Rectal smooth muscle tissue (tissue), 1 donor: ENCODE results near the gene SCARB2.

Experiments
- H3K27ac ChIP-seq: one replicate; pipeline ENCODE4 v1.7.0; 2013; ENCODE audit warnings: low read depth, low read length, inconsistent platforms
- H3K27me3 ChIP-seq: one replicate; pipeline ENCODE4 v1.7.0; 2013; ENCODE audit warnings: low read length; ENCODE audit not compliant: control insufficient read depth, insufficient read depth
- H3K36me3 ChIP-seq: one replicate; pipeline ENCODE4 v1.7.0; 2013; ENCODE audit warnings: low read length; ENCODE audit not compliant: control insufficient read depth, insufficient read depth
- H3K4me1 ChIP-seq: one replicate; pipeline ENCODE4 v1.7.0; 2013; ENCODE audit warnings: low read length; ENCODE audit not compliant: control insufficient read depth, insufficient read depth
- H3K4me3 ChIP-seq: one replicate; pipeline ENCODE4 v1.7.0; 2013; ENCODE audit warnings: low read length
- H3K9ac ChIP-seq: one replicate; pipeline ENCODE4 v1.7.0; 2013; ENCODE audit warnings: low read length

Gene SCARB2

DNA sequence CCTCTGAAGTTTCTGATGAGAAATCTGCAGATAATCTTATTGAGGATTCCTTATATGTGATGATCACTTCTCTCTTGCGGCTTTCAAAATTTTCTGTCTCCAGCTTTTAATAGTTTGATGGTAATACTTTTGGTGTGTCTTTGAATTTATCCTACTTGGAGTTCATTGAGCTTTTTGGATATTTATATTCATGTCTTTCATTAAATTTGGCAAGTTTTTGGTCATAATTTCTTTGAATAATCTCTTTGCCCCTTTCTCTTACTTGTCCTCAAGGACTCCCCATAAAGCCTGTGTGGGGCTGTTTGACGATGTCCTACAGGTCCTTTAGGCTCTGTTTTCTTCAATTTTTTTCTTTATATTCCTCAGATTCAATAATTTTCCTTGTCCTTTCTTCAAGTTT lies 26.6 kb upstream of the SCARB2 start:
- Histone ChIP-seq H3K4me3 (no peak overlapping the region), H3K36me3 (no peaks in the 10 kb centered on the region), H3K9ac (no peak overlapping the region), H3K27me3 (no peaks in the 10 kb centered on the region), H3K27ac (no peak overlapping the region), H3K4me1 (no peaks in the 10 kb centered on the region)

GRCh38 chr4:76238701-76239100 lies 25.1 kb upstream of the SCARB2 start:
- Histone ChIP-seq H3K4me1 (no peaks in the 10 kb centered on the region), H3K9ac (no peak overlapping the region), H3K27ac (no peak overlapping the region), H3K4me3 (no peak overlapping the region), H3K27me3 (no peaks in the 10 kb centered on the region), H3K36me3 (no peaks in the 10 kb centered on the region)

GRCh38 chr4:76238236-76238635 lies 24.6 kb upstream of the SCARB2 start:
- no peak overlapping the region for H3K27ac ChIP-seq
- no peaks in the 10 kb centered on the region for H3K4me1 ChIP-seq

DNA sequence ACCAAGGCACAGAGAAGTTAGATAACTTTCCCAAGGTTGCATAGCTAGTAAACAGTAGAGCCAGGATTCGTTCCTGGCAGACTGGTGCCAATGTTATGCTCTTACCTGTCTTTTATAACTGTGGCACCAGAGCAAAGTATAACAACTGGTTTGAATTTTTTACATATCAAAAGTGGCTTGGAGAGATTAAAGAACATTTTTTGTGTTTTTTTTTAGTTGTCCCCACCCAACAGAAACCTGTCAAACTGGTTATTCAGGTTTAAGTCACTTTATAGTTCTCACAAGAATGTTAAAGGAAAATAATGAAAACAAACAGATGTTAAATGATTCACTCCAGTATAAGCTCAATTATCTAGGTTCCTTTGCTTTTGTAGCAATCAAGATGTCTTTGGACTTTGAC lies 22.3 kb upstream of the SCARB2 start:
- H3K27ac ChIP-seq, result no peak overlapping the region
- H3K27me3 ChIP-seq, result no peaks in the 10 kb centered on the region
- no peak overlapping the region for H3K4me3 ChIP-seq
- no peaks in the 10 kb centered on the region for H3K36me3 ChIP-seq
- no peaks in the 10 kb centered on the region for H3K4me1 ChIP-seq
- no peak overlapping the region for H3K9ac ChIP-seq

More at GRCh38 chr4:76238236-76238635, 24.6 kb upstream of the SCARB2 start:
- no peak overlapping the region for H3K4me3 ChIP-seq
- H3K27me3 ChIP-seq, result no peaks in the 10 kb centered on the region
- H3K9ac ChIP-seq, result no peak overlapping the region
- H3K36me3 ChIP-seq, result no peaks in the 10 kb centered on the region

GRCh38 chr4:76235407-76235806 lies 21.8 kb upstream of the SCARB2 start:
- Histone ChIP-seq H3K27me3 (no peaks in the 10 kb centered on the region), H3K27ac (no peak overlapping the region)

DNA sequence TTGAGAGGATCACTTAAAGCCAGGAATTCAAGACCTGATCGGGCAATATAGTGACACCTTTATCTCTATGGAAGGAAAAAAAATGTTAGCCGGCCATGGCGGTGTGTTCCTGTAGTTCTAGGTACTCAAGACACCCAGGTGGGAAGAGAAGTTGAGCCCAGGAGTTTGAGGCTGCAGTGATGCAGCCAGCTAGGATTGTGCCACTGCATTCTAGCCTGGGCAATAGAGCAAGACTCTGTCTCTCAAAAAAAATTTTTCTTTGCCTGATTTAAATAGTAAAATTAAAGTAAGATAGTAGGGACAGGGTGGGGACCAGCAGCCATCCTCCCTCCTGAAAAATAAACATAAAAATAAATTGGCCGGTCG lies 21.0 kb upstream of the SCARB2 start:
- Histone ChIP-seq H3K27ac (no peak overlapping the region), H3K4me1 (no peaks in the 10 kb centered on the region), H3K4me3 (no peak overlapping the region), H3K27me3 (no peaks in the 10 kb centered on the region), H3K9ac (no peak overlapping the region), H3K36me3 (no peaks in the 10 kb centered on the region)

More at GRCh38 chr4:76235407-76235806, 21.8 kb upstream of the SCARB2 start:
- no peak overlapping the region for H3K9ac ChIP-seq
- no peaks in the 10 kb centered on the region for H3K4me1 ChIP-seq
- H3K4me3 ChIP-seq, result no peak overlapping the region
- H3K36me3 ChIP-seq, result no peaks in the 10 kb centered on the region

DNA sequence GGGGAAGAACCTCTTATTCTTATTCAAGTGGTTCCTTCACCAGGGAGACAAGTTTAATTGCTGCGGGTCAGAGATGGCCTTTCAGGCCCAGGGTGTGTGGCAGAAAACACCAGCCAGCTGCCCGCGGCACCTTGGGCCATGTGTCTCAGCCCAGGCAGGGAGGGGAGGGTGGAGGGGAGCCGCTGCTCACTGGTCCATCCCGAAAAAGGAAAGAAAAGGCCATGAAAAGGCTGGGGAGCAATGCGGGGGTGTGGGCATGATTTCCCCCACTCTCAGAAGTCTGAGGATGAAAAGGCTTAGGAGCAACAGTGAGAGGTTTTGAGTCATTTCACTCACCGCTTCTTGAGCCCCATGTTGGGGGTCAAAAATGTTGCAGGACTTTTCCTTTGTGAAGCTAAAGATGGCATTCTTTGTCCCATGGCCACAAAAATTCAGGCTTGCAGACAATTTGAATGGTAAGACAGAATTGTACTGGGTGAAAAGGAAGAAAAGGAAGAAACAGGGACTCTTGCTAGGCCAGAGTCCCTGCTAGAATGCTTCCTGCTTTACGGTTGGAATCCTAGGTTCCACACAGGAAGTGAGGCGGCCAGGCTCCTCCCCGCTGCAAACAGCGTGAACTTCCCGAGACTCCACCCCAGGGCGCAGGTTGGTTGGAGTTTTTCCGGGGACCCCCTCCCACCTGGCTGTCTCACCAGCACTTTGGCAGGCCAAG lies 20.5 kb upstream of the SCARB2 start:
- no peak overlapping the region for H3K4me3 ChIP-seq
- no peak overlapping the region for H3K9ac ChIP-seq
- H3K27me3 ChIP-seq, result no peaks in the 10 kb centered on the region
- H3K4me1 ChIP-seq, result no peaks in the 10 kb centered on the region
- no peaks in the 10 kb centered on the region for H3K36me3 ChIP-seq
- H3K27ac ChIP-seq, result no peak overlapping the region

- no peak overlapping the region for H3K4me3 ChIP-seq
- no peaks in the 10 kb centered on the region for H3K36me3 ChIP-seq
- no peaks in the 10 kb centered on the region for H3K4me1 ChIP-seq
- H3K27ac ChIP-seq, result no peak overlapping the region
- H3K9ac ChIP-seq, result no peak overlapping the region
- H3K27me3 ChIP-seq, result no peaks in the 10 kb centered on the region
These were observed 19.9 kb upstream of the SCARB2 start for GRCh38 chr4:76233529-76233928.

DNA sequence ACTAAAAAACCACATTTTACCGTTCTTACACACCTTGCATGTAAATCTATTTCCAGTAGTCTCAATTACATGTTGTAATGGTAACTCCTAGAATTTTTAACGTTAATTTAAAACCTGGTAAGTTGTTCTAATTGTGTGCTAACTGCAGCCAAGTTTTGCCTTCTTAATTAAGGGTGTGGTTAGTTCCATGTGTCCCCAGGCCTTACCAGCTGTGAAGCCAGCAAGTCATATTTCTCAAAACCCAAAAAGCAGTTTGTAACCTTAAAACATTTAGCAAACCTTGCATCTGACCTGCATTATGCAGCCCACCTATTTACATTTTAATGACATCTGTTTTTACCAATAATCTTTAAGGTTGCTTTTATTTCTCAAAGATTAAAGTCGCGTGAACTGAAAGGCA lies 19.5 kb upstream of the SCARB2 start:
- Histone ChIP-seq H3K36me3 (no peaks in the 10 kb centered on the region), H3K9ac (no peak overlapping the region), H3K27ac (no peak overlapping the region), H3K4me3 (no peak overlapping the region), H3K4me1 (no peaks in the 10 kb centered on the region), H3K27me3 (no peaks in the 10 kb centered on the region)

GRCh38 chr4:76232681-76233080 lies 19.1 kb upstream of the SCARB2 start:
- no peak overlapping the region for H3K4me3 ChIP-seq
- H3K4me1 ChIP-seq, result no peaks in the 10 kb centered on the region
- no peaks in the 10 kb centered on the region for H3K36me3 ChIP-seq
- no peak overlapping the region for H3K9ac ChIP-seq
- H3K27me3 ChIP-seq, result no peaks in the 10 kb centered on the region
- H3K27ac ChIP-seq, result no peak overlapping the region

DNA sequence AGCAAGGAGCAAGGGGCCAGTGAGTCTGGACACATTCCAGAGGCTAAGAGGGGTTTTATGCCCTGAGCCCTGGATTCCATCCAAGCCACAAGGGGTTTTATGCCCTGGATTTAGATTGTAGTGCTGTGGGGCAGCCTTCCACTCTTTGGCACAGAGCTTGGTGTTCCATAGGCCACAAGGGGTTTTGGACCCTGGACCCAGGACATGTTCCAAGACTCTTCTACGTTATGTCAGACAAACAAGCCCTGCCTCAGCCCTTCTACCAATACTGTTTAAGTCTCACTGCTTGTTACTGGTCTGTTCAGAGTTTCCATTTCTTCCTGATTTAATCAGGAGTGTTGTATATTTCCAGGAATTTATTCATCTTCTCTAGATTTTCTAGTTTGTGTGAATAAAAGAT lies 12.8 kb upstream of the SCARB2 start:
- no peak overlapping the region for H3K27ac ChIP-seq
- H3K36me3 ChIP-seq, result no peaks in the 10 kb centered on the region
- H3K9ac ChIP-seq, result no peak overlapping the region

GRCh38 chr4:76224171-76224570 lies 10.5 kb upstream of the SCARB2 start:
- Histone ChIP-seq H3K9ac (no peak overlapping the region), H3K27ac (no peak overlapping the region), H3K4me1 (no peaks in the 10 kb centered on the region), H3K36me3 (no peaks in the 10 kb centered on the region), H3K27me3 (no peaks in the 10 kb centered on the region), H3K4me3 (no peak overlapping the region)

More for the DNA sequence above, 12.8 kb upstream of the SCARB2 start:
- Histone ChIP-seq H3K4me1 (no peaks in the 10 kb centered on the region), H3K4me3 (no peak overlapping the region), H3K27me3 (no peaks in the 10 kb centered on the region)

GRCh38 chr4:76219299-76220055 lies 5.9 kb upstream of the SCARB2 start:
- no peak overlapping the region for H3K27ac ChIP-seq
- no peaks in the 10 kb centered on the region for H3K36me3 ChIP-seq
- peaks cover under 1% of the 10 kb centered on the region for H3K4me1 ChIP-seq
- H3K27me3 ChIP-seq, result no peaks in the 10 kb centered on the region
- H3K4me3 ChIP-seq, result no peak overlapping the region
- no peak overlapping the region for H3K9ac ChIP-seq
